HG03108 (cell line): ENCODE data around the gene HOXA3.

ENCODE experiments used
- ATAC-seq: cut with Tn5 transposase; IDR thresholded peaks from one replicate; pipeline ENCODE4 v1.9.1; 2021; ENCODE audit warnings: moderate library complexity; ENCODE audit not compliant: unreplicated experiment

The HOXA3 gene

DNA sequence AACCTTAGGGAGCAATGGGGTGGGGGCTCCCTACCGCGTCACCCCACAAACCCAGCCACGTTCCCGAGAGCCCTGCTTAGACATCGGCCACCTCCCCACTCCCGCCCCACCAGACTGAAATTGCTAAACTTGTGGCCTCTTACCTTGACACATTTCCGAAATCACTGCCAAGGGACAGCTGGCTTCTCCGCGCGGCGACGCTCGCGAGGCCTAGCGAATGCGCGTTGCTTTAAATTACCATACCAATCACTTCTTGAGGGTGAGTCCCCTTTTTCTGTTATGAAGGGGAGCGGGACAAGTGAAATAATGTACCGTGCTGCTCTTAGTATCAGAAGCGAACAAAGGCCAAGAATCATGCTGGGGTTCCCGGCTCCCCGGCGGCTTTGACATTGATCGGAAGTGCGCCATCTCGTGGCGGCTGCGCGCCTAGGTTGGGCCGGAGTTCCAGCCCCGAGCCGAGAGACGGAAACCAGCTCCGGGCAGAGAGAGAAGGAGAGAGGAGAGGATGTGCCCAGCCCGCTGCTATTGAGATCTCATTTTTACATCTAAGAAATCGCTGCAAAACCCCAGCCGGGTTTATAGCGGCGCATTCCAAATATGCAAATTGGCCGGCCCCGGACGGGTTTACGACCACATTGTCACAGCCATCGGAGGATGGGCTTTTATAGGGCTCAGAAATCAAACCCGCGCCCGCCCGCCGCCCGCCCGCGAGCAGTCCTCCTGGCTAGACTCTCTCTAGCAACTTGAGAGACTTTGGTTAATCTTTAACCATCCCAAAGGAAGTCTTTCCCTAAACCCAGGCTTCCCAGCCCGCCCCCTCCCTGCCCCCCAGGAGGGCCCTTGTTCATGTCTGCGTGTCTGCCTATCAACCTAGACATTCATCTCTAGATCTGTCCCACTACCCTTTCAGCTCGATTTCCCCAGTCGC, 27.4 kb upstream of the HOXA3 start:
- ATAC-seq, result no peak

DNA sequence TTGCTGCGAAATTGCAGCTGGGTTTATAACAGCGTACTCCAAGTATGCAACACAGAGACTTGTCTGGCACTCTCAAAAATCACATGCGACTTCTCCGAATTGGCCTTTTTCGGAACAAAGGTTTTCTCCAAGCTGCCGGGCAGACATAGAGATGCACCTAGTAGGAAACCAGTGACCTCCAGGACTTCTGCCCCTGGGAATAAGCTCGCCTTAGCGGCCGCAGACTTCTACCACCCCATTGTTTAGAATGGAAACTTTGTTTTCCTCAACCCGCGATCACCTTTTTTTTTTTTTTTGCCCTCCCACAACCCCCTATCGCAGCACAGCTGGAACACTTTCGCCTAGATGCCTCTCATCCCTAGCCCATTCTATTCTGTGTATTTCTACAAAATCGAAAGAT, 26.6 kb upstream of the HOXA3 start:
- no peak for ATAC-seq

DNA sequence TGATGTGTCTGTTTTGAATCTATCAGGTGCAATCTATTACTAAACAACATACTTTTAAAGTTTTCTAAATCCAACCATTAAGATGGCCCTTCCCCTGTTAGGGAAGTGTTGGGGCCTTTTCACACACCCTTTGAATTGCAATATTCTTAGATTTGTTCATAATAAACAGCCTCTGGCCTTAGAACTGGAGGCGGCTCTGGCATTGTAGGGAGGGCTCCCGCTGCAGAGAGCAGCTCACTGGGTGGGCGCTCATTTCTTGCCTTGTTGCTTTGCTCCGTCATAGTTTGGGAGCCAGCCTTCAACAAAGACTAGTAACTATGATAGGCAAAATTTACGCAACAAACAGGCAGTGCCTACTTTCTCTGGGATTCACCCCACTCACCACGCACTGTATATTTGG, 26.0 kb upstream of the HOXA3 start:
- ATAC-seq, result no peak

DNA sequence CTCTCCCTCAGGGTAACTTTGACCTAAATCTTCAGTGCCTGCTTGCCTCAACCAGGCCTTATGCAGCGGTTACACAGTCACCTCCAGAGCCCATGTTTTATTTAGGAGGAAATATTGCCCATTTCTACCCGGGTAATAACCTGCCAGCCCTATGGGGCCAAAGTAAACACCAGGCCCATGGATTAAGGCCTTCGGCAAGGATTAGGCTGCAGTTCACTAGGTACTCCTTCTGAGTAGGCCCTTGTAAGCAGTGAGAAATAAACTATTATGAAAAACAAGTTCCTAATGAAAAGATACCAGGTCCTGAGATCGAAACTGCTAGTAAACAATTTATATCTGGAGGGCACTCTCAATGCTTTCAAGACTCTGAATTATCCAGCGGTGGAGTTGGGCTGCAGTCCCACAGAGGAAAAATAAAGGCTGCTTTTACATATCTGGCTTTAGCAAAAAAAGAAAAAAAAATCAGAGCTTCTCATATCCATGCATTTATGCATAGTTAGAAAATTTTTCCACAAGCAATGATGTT, 25.5 kb upstream of the HOXA3 start:
- no peak for ATAC-seq

DNA sequence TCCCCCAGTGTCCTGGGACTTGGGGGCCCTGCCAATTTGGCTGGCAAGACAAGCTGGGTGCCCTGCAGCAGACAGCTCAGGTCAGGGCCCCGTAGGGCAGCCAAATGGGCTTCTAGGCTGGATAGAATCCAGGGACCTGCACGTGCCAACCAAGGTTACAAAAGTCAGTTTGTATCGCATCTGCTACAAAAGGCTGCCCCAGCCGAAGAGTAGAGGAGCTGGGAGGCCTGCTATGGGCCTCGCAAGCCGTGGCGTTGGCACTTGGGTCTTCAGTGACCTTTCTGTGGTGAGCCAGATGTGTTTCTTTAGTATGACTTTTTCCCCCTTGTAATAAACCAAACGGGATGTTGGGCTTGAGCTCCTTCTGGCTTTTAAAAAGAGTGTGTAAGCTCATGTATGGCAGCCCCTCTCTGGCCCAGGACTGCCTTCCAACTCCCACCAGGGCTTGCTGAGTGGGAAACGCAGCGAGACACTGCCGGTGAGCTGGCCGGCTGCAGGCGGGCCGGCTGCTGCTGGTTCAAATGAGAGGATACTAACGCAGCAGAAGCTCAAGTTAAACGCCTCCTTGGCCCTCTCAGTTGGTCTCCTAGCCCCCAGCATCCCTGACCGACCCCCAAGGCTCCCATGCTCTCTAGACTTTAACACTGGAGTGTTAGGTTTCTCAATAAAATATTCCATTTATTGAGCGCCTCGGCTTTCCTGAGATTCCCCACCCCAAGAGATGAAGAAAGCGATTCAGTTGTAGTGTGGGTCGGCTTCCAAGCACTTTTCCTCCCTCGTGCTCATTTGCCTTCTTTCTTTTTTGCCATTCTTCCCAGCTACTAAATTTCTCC, 24.8 kb upstream of the HOXA3 start:
- ATAC-seq, result no peak

DNA sequence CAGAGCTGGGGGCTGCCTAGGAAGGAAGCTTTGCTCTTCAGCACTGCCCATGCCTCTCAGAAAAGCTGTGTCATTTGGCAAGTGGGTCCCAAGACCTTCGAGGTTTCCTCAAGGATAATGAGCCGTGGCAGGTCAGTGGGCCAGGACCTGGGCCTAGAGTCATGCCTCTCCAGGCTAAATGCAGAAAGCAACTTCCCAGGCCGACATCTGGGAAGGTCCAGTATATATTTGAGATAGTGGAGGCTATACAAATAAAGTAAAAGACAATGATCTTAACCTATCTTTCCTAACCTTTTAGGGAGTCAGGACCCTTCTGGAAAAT, 24.1 kb upstream of the HOXA3 start:
- no peak for ATAC-seq

DNA sequence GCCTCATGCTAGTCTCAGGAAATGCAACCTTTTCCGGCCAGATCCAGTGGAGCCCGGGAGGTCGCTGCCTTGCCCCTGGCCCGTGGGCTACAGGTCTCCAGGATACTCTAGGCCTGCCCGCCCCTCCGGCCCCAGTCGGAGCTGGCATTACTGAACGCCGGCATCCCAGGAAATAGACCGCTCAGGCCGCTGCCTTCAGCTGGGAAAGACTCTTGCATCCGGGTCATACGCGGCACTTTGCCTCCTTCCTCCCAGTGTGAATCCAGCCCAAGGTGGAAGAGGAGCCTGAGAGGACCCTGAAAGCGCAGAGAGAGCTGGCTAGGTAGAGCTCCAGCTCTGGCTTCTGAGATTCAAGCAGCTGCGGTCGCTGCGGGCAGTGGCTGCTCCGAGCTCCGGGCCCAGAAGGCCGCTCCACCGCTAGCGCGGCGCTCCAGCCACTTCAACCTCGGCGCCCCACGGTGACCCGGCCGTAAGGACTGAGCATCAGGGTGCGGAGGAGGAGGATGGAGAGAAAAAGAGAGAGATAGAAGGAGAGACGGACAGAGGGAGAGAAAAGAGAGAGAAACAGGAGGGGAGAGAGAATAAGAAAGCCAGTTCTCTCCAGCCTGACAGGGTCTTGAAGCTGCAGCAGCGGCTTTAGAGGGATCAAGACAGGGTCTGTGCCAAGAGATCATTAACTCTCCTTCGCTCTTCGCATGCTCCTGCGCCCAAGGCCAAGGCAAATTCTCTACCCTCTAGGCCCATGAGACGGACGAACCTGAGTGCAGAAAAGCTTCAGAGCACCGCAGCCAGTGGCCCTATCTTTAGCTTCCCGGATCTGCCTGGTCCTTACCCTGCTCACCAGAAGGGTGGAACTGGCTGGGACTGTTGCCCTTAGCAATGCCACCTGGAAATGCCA, 23.5 kb upstream of the HOXA3 start:
- no peak for ATAC-seq

DNA sequence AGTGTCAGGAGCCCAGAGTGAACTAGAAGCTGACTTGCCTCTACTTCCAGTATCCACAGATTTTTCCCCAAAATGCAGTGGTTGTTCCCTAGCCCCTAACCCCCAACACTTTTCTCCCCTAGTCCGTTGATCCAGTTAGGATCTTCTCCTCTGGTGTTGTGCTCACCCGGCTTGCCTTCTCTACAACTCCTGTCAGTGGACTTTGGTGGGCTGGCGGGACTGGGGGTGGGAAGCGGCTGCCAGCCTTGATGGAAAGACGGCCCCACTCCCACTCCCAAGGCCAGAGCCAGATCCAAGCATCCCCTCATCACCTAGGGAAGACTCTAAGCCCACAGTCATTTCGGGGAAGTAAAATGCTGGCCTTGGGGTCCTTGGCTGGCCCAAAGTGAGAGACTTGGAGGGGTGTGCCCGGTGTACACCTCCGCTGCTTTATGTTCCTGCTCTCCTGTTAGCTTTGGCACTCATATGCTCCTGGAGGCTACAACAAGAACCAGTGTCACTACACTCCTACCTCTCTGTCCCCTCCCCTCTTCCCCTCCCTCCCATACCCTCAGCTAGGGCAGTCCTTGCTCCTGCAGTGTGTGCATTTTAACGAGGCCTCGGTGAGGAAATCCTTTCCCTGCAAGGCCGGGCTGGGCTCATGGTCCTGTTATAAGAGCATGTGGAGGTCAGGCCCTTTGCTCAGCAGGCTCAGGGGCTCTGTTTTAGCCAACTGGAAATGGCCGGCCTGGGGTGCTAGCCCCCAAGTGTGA, 22.7 kb upstream of the HOXA3 start:
- ATAC-seq, result no peak

DNA sequence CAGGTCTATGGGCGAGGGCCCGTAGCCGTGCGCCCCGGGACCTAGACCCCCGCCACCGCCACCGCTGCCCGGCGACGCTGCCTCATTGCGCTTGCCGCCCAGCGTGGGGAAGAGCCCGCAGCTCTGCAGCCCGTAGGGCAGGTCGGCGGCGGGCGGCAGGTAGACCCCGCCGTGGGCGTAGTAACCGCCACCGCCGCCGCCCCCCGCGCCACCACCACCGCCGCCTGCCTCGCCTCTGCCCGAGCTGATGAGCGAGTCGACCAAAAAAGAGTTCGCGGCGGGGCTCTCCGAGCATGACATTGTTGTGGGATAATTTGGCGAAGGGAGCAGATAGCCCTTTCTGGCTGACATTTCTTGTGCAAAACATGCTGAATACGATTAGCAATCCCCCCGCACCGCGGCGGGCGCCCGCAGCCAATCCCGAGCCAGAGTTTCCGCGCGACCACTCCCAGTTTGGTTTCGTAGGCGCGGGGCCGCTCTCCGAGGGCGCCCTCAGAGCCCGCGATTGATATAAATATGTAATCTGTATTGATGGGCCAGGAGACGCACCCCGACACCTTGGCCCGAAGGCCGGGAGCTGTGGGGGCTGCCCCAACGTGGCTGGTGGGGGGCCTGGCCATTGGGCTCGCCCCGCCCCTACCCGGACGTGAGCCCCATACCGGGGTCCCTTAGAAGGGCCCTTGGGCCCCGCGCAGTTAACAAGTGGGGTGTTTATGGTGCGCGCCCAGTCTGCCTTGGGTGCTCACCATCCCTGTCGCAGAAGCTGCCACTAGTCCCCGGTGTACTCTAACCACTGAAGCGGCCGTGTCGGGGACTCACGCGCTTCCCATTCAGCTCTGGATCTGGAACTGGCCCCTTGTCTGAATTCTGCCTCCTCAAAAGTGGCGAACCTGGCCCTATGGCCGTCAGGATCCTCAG, 21.8 kb upstream of the HOXA3 start, which contains the start of gene HOXA10:
TSS of gene HOXA10 (minus strand) at position 365 of the 918 bp plus-strand sequence. CDS start at position 351, 14 bp downstream.
- ATAC-seq, result no peak

DNA sequence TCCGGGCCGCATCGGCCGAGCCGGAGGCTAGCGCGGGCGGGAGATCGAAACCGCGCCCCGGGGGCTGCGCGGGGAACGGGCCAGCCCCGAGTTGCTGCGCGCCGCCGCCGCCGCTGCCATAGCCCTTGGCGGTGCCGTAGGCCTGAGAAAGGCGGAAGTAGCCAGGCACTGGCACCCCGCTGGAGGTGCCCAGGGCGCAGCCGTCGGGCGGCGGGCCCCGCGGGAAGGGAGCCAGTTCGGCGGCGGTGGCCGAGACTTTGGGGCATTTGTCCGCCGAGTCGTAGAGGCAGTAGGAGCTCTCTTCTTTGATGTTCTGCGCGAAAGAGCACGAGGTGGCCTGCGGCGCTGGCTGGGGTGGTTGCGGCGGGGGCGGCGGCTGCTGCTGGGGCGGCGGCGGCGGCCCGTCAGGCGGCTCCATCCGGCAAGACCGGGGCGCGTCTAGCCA, 21.1 kb upstream of the HOXA3 start:
- ATAC-seq, result no peak

DNA sequence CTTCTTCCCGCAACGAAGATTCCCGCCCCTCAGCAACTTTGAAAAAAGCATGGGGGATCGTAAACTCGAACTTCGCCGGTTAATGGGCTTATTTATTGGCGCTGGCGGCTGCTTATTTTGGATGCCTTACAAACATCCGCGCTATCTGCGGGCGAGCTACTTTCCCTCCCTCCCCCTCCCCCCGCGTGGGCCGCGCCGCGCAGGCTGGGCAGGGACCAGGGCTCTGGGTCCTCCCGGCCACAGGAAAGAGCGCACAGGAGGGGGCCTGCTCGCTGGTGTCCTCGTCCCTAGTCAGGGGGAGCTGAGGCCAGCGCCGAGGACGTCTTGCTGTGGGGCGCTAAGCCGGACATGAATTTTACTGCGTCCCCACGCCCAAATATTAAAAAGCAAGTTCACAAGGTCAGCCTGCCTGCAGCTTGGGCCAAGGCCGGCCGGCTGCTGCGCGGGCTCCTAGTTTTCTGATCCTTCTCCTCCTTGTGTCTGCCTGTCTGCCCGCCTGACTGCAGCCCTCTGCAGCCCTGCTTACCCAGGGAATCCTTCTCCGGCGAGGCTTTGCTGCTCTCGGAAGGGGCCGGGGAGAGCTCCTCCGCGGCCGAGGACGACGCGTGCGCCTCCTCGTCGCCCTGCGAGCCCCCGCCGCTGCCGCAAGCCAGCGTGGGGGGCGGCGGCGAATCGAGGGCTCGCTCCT, 20.6 kb upstream of the HOXA3 start:
- ATAC-seq, result no peak

DNA sequence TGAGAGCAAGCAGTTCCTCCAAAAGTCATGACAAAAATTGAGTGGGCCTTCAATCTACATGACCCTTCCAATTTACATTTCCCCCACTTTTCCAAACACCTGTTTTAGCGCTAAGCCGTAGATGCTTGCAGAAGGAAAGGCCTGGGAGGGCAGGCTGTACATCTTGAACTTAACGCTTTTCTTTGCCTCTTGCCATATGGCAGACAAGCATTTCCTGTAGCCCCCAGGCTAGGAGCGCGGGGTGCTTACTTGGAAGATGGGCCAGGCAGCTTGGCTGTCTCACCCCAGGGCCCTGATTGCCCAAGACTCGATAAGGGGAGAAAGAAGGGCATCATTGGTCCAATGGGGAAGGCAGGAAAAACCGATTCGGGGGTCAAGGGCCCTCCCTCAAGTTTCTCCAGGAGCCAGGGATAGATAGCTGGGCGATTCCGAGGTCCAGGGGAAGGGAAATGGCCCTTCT, 20.0 kb upstream of the HOXA3 start:
- no peak for ATAC-seq

DNA sequence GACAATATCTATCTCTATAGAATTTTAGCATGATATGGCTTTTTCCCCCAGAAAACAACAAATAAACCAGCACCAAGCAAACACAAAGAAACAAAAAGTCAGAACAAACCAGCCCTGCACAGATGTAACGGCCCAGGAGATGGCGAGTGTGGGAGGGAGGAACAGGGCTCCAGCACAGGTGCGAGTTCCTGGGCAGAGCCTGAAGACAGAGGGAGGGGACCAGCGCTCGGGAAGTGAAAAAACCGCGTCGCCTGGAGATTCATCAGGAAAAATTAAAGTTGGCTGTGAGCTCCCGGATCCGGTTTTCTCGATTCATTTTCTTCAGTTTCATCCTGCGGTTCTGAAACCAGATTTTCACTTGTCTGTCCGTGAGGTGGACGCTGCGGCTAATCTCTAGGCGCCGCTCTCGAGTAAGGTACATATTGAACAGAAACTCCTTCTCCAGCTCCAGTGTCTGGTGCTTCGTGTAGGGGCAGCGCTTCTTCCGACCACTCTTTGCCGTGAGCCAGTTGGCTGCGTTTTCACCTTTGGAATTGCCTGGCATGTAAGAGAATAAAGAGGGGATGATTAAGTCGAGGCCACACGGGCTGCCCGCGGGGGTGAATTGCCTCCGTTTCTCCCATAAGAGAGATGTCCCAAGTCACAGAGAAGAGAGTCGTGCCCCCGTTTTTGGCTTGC, 19.4 kb upstream of the HOXA3 start:
- no peak for ATAC-seq

DNA sequence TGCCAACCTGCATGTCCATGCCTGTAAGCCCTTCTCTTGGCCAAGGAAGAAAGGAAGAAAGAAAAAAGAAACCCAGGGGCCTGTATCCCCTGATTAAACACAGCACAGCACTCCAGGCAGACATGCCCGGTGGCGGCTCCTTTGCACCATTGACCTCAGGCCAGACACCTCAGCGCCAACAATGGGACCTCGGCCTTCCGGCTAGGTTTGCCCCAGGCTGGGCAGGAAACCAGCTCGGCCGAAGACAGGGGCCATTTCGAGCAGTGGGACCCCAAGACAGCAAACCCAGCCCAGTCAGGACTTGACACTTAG, 18.9 kb upstream of the HOXA3 start:
- no peak for ATAC-seq

DNA sequence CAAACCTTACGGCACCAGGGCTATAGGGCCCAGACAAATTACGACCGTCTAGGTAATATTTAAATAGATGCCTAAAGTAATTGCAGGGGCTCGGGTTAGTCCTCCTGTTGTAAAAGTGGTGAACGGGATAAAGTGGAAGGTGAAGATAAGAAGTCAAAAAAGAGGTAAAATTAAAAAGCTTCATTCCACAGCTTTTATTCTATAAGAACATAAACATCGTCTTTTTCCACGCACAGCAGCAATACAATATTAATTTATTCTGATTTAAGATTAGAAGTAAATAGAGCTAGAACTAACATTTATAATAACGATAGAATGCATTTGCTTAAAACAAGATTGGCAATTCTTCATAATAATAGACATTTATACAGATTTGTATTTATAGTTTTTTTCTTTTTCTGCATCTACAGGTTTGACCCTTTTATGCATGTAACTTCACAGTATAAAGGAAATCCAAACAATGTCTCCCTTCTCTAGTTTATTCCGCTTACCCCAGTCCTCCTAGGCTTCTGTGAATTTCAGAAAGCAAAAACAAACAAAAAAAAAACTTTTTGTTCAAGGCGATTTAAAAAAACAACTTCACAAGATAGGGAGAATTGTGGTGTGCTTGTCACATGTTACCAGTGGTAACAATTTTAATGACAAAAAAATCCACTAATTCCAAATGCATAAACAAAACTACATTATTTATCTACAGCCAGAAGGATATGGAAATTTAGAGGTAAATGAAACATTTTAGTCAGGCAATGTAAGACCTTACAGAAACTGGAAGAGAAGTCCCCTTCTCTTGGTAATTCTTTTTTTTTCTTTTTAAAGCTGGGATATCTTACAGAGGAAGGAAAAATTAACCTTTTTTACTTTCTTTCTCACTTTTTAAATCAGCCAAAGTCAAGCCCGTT, 18.3 kb upstream of the HOXA3 start:
- no peak for ATAC-seq

DNA sequence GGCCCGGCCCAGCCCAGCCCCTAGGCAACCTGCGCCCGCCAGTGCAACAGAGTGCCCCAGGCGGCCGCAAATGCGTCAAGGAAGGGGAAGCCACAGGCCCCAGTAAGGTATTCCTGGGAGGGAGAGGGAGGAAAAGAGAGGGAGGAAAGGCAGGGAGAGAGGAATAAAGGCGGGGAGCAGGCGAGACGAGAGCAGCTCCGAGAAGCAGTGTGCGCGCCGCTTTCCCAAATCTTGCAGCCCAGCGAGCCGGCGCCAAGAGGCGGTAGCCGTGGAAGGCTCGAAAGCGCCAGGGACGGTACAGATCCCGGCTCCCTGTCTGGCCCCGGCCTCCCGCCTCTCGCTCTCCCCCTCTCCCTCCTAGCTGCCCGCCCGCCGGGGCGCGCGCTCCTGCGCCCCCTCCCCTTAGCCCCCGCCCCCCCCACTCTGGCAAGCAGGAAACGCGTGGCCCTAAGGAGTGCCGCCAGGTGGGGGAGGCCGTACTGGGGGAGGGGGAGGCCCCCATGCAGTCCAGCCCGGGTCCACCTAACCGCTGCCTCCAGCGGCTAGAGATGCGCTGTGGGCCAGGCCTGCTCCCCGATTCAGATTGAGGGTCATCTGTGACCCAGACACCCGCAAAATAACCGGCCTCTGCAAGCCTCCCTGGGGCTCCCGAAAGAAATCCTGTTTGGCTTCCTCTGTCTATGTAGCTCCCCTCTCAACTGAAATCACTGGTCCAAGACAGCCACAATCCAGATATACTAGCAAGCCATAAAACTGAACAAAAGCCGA, 17.5 kb upstream of the HOXA3 start:
- ATAC-seq, result no peak
